ENCODE measurements around the gene LENG1.

DNA sequence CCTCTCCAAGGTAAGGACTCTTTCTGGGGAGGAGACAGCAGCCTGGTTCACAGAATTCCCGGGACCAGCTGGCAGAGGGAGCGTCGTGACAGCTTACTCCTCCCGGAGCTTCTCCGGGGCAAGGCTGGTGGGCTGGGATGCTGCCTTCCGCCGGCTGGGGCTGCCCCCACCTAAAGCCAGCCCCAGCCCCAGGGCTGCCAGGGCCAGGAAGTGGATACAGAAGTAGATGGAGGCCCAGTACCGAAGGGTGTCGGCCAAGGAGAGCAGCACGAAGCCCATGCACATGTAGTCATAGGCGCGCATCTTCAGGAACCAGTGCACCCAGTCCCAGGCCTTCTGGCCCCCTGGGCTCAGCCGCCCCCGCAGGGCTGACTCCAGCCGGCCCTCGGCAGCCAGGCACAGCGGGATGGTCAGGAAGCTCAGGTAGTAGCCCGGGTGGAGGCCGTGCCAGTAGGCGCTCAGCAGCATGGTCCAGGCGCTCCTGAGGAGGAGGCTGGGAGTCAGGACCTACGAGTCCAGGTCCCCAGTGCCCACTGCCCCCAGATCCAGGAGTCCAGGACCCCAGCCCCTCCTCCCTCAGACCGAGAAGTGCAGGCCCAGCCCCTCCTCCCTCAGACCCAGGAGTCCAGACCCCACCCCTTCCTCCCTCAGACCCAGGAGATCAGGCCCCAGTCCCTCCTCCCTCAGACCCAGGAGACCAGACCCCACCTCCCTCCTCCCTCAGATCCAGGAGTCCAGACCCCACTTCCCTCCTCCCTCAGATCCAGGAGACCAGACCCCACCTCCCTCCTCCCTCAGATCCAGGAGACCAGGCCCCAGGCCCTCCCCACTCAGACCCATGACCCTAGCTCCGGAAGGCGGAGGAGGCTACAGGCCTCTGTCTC, 14.7 kb upstream of the LENG1 start:
- no peak for TF ChIP-seq EZH2phosphoT487 (IDR thresholded peaks at IDR 0.05; ENCODE audit: low read length)
- TF ChIP-seq, protein P1, sequence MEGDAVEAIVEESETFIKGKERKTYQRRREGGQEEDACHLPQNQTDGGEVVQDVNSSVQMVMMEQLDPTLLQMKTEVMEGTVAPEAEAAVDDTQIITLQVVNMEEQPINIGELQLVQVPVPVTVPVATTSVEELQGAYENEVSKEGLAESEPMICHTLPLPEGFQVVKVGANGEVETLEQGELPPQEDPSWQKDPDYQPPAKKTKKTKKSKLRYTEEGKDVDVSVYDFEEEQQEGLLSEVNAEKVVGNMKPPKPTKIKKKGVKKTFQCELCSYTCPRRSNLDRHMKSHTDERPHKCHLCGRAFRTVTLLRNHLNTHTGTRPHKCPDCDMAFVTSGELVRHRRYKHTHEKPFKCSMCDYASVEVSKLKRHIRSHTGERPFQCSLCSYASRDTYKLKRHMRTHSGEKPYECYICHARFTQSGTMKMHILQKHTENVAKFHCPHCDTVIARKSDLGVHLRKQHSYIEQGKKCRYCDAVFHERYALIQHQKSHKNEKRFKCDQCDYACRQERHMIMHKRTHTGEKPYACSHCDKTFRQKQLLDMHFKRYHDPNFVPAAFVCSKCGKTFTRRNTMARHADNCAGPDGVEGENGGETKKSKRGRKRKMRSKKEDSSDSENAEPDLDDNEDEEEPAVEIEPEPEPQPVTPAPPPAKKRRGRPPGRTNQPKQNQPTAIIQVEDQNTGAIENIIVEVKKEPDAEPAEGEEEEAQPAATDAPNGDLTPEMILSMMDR (IDR thresholded peaks at IDR 0.05; ENCODE audit: low read length): no peak
